GM21423 (cell line): Measurements from ENCODE around the gene CACNA1B.

Experiments used
- ATAC-seq: cut with Tn5 transposase; IDR thresholded peaks from one replicate; pipeline ENCODE4 v1.9.1; 2021; ENCODE audit warnings: mild to moderate bottlenecking, moderate library complexity; ENCODE audit not compliant: unreplicated experiment

The CACNA1B gene

GRCh38 chr9:138049779-138050471, 172.3 kb downstream of the CACNA1B start:
- no peak for ATAC-seq

- no peak for ATAC-seq
These were observed 173.1 kb downstream of the CACNA1B start for GRCh38 chr9:138050472-138051330.

GRCh38 chr9:138051586-138052321, 174.2 kb downstream of the CACNA1B start:
- no peak for ATAC-seq

DNA sequence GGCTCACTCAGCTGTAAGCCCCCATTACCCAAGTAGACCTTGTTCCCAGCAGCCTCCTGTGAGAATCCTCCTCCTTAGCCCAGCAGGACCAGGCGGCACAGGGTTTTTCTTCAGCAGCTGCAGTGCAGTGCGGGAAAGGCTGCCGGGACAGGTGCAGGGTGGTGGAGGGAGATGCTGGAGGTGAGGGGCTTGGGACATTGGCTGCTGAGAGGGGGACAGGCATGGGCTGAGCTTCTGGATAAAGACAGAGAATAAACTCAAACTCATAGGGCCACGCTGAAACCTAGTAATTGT, 174.7 kb downstream of the CACNA1B start:
- ATAC-seq = no peak

GRCh38 chr9:138052635-138053320, 175.2 kb downstream of the CACNA1B start:
- no peak for ATAC-seq

DNA sequence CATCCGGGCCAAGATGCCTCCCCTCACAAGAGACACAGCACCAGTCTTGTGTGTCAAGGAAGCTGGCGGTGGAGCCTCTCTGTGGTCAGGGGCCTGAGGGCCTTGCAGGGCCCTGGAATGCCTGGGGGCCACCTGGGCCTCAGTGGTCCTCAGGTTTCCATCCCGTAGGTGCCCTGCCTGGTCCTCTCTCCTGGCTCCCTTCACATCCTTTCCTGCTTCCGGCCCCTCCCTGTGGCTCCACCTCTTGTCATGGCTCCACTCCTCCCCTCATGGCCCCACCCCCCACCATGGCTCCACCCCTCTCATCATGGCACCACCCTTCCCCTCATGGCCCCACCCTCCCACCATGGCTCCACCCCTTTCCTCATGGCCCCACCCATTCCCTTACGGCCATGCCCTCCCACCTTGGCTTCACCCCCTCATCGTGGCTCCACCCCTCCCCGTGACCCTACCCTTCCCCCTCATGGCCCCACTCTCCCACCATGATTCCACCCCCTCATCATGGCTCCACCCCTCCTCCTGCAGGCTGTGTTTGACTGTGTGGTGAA, 175.8 kb downstream of the CACNA1B start:
- no peak for ATAC-seq

DNA sequence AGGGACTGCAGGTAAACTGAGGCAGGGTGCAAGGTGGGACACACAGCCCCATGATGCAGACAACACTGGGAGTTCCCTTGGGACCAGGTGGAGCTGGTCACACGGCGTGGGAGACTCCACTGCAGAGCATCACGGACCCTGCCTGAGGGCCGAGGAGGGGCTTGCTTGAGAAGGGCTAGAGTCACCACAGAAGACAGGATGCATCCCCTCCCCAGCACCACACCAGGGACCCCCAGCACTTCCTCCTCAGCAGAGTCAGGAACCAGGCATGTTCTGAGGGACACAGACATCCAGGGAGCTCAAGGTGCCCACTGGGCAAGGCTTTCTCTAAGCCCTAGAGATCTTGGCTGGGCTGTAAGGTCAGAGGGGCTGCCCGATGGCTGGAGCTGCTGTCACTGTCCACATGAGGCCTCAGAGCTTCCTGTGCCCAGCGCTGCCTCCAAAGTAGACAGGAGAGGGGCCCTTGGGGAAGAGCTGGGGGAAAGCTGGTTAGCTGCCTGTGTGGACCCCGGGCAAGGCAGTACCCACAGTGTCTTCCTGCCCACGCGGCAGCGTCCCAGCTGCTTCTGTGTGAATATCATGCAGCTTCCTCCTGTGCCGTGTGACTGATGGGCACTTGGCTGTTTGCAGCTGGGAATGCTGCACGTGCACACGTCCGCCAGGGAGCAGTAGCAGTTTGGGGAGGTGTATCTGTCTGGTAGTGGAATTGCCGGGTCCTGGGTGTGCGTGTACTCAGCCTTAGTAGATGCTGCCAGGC, 176.6 kb downstream of the CACNA1B start:
- ATAC-seq = no peak

- no peak for ATAC-seq
These were observed 180.1 kb downstream of the CACNA1B start for GRCh38 chr9:138057726-138058125.

- no peak for ATAC-seq
These were observed 180.6 kb downstream of the CACNA1B start for GRCh38 chr9:138058181-138058580.

- no peak for ATAC-seq
These were observed 181.6 kb downstream of the CACNA1B start for GRCh38 chr9:138059196-138059595.

DNA sequence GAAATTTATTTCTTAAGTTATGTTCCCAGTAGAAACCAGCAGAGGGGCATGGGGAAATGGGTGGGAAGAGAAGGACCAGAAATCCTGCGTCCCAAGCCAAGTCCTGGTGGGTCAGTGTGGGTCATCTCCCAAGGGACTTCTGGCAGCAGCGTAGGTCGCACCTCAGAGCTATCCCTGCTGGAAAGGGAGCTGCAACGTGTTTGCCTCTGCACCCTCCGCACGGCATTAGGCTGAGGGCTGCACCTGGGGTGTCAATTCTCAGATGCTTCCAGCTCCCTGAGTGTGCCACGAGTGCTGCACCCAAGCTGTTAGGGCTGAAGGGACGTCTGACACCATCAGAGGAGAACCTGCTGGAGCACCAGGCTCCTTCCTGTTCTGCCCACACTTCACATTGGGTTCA, 182.8 kb downstream of the CACNA1B start:
- ATAC-seq = no peak

- ATAC-seq = no peak
These were observed 183.3 kb downstream of the CACNA1B start for GRCh38 chr9:138060881-138061280.

DNA sequence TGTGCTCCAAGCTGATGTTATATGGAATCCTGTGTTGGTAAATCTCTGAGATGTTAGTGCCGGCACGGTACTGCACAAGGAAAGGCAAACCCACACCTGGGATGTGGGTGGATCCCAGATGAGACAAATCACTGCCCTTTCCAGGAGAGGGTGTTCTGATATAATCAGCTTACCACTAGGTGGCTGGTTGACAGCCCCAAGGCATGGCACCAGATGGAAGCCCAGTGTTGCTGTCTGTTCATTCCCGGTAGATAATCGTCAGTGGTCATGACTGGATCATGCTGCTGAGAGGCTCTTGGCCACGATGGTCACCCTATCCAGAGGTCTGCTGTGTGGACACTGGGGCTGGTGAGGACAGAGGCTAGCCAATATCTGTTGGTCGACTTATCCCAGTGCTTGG, 184.0 kb downstream of the CACNA1B start:
- no peak for ATAC-seq

DNA sequence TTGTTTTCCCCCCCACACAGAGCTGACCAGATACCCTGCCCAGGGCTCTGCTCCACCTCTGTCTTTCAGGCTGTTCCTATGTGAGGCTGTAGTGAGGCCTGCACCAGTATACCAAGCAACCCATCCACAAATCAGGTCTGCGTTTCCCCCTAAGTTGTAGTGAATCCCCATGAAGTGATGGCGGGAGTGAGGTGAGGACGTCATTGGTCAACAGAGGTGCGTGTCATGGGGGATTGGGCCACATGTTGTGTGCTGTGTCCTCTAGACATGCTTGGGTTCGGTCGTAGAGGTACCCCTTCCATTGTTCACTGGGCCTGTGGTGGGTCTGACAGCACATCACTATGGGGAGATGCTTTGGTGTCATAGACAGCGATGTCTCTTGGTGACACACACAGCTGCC, 184.6 kb downstream of the CACNA1B start:
- ATAC-seq = no peak

DNA sequence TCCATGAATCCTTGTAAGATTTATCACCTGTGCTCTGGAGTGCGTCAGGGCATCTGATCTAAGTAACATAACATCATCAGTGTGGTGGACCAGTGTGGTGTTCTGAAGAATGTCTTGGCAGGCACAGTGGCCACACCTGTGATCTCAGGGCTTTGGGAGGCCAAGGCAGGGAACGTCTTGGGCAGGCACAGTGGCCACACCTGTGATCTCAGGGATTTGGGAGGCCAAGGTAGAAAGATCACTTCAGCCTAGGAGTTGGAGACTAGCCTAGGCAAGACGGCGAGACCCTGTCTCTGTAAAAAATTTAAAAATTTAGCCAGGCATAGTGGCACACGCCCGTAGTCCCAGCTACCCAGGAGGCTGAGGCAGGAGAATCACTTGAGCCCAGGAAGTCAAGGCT, 185.5 kb downstream of the CACNA1B start:
- no peak for ATAC-seq

- ATAC-seq = no peak
These were observed 186.2 kb downstream of the CACNA1B start for GRCh38 chr9:138063785-138064184.

DNA sequence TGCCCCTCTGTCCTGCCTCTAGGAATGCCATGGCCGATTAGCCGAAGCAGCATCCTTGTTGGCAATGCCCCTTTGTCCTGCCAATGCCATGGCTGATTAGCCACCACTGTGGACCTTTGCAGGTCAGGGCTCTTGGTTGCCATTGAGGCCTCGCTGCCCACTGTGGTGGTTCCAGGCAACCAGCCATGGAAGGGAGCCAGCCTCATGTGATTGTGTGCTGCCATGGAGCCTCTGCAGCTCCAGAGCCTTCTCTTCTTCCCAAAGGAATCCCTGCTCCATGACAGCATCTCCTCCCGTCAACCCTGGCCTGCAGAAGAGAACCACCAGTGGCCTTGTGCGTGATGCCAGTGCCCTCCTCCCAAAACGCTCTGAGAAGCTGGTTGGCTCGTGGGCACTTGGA, 187.0 kb downstream of the CACNA1B start:
- ATAC-seq = no peak

DNA sequence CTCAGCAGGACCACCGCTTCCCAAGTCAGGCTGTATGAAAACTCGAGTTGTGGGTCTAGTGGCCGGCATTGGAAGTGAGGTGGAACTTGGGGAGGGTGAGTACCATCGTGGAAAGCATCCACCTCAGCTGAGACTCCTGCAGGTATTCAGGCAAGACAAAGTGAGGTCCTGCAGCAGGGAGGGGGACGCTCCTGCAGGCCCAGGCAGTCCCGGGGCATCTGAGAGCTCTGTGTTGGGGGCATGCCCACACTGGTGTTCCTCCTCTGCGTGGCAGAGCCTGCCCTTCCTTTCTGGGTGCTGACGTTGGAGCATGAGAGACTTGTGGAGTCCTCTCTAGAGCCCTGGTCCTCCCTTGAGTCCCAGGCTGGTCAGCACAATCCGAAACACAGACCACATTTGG, 187.7 kb downstream of the CACNA1B start:
- ATAC-seq = no peak

DNA sequence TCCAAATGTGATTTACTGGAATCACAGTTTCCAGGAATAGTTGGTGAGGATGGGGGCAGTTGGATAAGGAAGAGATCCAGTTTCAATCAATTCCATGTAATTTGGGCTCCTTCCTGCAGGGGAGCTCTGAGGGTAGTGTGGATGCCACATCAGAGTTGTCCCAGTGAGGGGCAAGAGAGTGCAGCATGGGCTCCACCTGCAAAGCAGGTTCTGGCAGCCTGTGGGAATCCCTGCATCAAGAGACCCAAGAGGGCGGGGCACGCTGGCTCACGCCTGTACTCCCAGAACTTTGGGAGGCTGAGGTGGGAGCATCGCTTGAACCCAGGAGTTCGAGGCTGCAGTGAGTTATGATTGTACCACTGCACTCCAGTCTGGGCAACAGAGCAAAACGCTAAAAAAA, 188.5 kb downstream of the CACNA1B start:
- no peak for ATAC-seq

DNA sequence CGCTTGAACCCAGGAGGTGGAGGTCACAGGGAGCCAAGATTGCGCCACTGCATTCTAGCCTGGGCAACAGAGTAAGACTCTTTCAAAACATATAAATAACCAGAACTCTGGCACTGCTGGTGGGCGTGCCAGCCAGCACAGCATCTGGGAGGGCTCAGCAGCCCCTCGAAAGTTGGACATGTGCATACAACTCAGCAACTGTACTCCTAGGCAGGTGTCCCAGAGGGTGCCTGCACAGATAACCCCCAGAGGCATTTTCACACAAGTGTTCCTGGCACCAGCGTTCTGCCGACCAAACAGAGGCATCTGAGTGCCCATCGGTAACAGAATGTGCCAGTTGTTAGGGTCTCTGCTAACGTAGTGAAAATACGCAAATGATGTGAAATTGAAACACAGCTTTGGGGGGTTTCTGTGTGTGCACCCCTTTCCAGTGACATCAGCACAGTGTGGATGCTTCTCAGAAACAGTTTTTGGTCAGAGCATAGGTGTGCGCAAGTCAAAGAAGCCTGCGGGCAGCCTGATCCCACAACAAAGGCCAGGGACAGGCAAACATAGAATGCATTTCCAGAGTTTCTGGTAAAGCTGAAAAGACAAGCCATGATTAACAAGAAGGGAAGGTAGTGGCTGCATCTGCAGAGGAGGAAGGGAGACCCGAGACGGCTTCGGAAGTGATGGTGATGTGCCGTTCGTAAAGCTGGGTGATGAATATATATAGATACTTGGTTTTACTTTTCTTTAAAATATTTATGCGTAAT, 190.2 kb downstream of the CACNA1B start:
- no peak for ATAC-seq
